ENCODE results near the gene ITGA2B.
"Not testable (repeated sequence)": the region's sequence is repeated elsewhere in the genome, so short reads cannot be mapped to it uniquely, and the experiment has no call there.

ITGA2B gene

GRCh38 chr17:44368391-44369243, 20.8 kb downstream of the ITGA2B start:
- DNase-seq, result not testable (repeated sequence)

- no peak for DNase-seq
Observed at GRCh38 chr17:44367231-44367979, 22.0 kb downstream of the ITGA2B start.

- not testable (repeated sequence) for DNase-seq
Observed at GRCh38 chr17:44365051-44365450, 24.4 kb downstream of the ITGA2B start.

- DNase-seq, result peak; percentile 74 to 83
Observed at GRCh38 chr17:44363613-44364159, 25.8 kb downstream of the ITGA2B start, which contains the start of gene FAM171A2. Gene FAM171A2, minus strand, starts transcription at chr17:44363853. Its CDS starts 139 bp downstream, at chr17:44363714.

- DNase-seq, result peak; percentile 43 to 50
Observed at GRCh38 chr17:44362949-44363612, 26.4 kb downstream of the ITGA2B start.

- DNase-seq, result no peak
Observed at GRCh38 chr17:44362459-44362948, 26.9 kb downstream of the ITGA2B start.

- DNase-seq, result no peak
Observed at GRCh38 chr17:44361292-44362260, 27.9 kb downstream of the ITGA2B start.

- DNase-seq, result no peak
Observed at GRCh38 chr17:44360826-44361225, 28.6 kb downstream of the ITGA2B start.

GRCh38 chr17:44360144-44360533, 29.3 kb downstream of the ITGA2B start:
- DNase-seq, result no peak

GRCh38 chr17:44359458-44360143, 29.8 kb downstream of the ITGA2B start:
- no peak for DNase-seq

GRCh38 chr17:44359006-44359405, 30.4 kb downstream of the ITGA2B start:
- no peak for DNase-seq

GRCh38 chr17:44358066-44358465, 31.4 kb downstream of the ITGA2B start:
- DNase-seq, result no peak

- DNase-seq, result no peak
Observed at GRCh38 chr17:44356241-44356640, 33.2 kb downstream of the ITGA2B start.

GRCh38 chr17:44355642-44356099, 33.8 kb downstream of the ITGA2B start:
- no peak for DNase-seq

- peak; percentile 68 to 75 for DNase-seq
Observed at GRCh38 chr17:44354582-44355561, 34.6 kb downstream of the ITGA2B start.

- peak in 1 of 2 experiments; percentile 43 for DNase-seq
Observed at GRCh38 chr17:44353672-44354331, 35.6 kb downstream of the ITGA2B start.

GRCh38 chr17:44352828-44353671, 36.4 kb downstream of the ITGA2B start:
- DNase-seq, result no peak

All from activated T-cell treated with anti-CD3 and anti-CD28 coated beads, Interleukin-2, amount 50 U/mL, for 48 hours (primary cell).